LNCaP clone FGC (cell line): Measurements from ENCODE around the gene FLNB.

Source experiments
- DNase-seq: peaks from one replicate; pipeline ENCODE4 v3.0.0-alpha.2; 2011; ENCODE audit warnings: low read depth
- H3K4me3 ChIP-seq: 2 replicates; pipeline ENCODE4 v1.5.1; 2011; ENCODE audit warnings: mild to moderate bottlenecking, low read depth, low read length, control low read depth
- TF ChIP-seq, protein P1 (sequence below): IDR thresholded peaks from 2 replicates; pipeline ENCODE4 v1.5.1; 2012; ENCODE audit warnings: mild to moderate bottlenecking; ENCODE audit not compliant: control insufficient read depth, insufficient read depth; ENCODE audit errors: extremely low read depth

The FLNB gene

DNA sequence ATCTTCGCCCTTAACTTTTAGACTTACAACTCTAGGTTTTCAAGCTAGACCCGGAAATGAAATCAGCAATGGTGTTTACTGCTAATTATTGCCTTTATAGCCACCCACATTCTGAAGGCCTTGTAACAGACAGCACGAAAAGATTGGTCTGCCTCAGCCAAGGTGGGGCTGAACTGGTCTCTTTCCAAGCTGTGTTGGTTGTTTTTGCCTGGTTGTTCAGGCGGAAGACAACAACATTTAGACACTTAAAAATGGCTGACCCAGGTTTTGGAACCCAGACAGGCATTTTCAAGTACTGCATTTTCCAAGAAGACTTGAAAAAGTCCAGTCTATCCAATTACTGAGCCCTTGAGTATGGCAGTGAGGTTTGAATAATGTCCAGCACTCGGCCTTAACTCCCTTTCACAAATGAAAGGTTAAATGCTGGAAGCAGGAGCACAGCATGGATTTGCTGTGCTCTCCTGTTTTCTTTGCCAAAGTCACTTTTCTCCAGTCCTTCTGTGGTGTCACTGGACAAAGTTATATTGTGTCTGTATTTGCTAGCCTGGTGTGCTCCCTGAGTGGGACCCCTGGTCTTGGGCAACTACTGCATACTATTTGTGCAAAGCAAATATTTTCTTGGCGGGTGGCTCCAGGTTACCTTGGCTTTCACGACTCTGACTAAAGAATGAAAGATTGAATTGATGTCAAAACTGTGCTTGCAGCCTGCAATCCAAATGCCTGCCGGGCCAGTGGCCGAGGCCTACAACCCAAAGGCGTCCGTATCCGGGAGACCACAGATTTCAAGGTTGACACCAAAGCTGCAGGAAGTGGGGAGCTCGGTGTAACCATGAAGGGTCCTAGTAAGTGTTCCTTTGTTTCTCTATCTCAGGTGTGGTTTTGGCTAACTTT is 93.5 kb downstream of the FLNB start:
- H3K4me3 ChIP-seq = no peak overlapping the region
- TF ChIP-seq, protein P1, sequence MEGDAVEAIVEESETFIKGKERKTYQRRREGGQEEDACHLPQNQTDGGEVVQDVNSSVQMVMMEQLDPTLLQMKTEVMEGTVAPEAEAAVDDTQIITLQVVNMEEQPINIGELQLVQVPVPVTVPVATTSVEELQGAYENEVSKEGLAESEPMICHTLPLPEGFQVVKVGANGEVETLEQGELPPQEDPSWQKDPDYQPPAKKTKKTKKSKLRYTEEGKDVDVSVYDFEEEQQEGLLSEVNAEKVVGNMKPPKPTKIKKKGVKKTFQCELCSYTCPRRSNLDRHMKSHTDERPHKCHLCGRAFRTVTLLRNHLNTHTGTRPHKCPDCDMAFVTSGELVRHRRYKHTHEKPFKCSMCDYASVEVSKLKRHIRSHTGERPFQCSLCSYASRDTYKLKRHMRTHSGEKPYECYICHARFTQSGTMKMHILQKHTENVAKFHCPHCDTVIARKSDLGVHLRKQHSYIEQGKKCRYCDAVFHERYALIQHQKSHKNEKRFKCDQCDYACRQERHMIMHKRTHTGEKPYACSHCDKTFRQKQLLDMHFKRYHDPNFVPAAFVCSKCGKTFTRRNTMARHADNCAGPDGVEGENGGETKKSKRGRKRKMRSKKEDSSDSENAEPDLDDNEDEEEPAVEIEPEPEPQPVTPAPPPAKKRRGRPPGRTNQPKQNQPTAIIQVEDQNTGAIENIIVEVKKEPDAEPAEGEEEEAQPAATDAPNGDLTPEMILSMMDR = no peak
- peak; percentile 59 for DNase-seq

DNA sequence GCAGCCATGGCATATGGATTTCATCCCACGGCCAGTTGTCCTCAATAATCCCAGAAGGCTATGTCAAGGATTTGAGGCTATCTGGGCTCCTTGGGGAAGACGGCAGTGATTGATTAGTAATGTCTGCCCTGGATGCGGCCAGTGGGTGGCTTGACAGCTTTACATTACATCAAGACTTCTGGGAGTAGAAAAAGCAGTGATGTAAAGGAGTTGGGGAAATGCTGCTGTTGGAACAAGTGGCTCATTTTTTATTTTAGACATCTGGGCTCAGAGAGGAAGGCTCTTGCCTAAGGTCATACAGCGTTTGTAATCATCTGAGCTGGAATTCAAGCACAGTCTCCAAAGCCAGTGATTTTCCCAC is 94.1 kb downstream of the FLNB start:
- no peak overlapping the region for H3K4me3 ChIP-seq
- TF ChIP-seq, protein P1 = no peak
- DNase-seq = no peak

DNA sequence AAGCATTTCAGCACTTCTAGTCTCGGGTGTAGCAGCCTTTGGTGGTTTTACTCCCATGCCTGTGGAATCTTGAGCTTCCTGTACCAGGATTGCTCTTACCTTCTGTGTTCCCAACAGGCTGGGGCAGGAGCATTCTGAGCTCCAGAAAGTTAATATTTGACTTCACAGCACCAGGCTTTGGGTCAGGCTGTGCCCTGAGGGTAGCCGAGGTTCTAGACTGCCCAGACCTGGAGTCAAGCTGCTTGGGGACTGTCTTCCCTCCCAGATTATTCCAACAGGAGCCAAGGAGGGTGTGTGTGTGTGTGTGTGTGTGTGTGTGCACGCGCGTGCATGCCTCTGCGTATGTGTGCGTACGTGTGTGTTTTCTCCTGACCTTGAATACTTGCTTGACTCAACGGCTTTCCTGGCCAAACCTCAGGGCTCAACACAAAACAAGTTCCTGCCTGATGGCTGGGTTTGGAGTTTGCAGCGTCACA is 94.8 kb downstream of the FLNB start:
- no peak for DNase-seq
- H3K4me3 ChIP-seq = no peak overlapping the region
- TF ChIP-seq, protein P1 = no peak

DNA sequence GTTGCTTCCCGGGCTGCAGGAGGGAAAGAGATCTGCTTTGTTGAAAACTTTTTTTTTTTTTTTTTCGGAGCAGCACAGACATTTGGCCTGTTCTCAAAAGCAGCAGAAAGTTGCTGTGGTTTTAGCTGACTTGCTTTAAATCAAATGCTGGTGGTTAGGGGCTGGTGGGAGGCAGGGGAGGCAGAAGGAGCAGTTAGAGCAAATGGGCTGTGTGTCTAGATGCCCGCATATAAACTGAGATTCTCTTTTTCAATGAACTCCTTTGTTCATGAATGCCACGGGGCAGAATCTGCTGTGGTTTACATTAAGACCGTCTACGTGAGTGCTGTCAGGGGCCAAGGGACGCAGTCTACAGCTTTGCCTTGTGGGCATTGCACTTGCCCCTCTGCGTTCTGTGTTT is 95.9 kb downstream of the FLNB start:
- TF ChIP-seq, protein P1 = no peak
- H3K4me3 ChIP-seq = no peak overlapping the region
- no peak for DNase-seq

DNA sequence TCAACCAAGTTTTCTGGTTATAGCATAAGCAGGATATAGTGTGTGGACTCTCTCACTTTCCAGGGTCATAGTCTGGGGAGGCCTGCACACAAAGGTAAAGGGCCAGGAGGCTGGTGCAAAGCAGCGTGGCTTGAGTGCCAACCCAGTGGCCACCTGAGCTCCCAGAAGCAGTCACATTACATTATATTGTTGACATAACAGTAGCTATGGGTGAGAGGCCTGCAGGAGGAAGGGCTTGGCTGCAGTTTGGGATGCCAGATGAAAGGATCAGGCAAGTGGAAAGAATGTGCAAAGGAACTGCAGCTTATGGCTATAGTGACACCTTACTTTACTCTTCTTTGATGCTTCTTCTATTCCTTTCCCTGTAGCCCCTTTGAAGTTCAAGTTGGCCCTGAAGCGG is 96.5 kb downstream of the FLNB start:
- TF ChIP-seq, protein P1 = no peak
- DNase-seq = no peak
- no peak overlapping the region for H3K4me3 ChIP-seq

DNA sequence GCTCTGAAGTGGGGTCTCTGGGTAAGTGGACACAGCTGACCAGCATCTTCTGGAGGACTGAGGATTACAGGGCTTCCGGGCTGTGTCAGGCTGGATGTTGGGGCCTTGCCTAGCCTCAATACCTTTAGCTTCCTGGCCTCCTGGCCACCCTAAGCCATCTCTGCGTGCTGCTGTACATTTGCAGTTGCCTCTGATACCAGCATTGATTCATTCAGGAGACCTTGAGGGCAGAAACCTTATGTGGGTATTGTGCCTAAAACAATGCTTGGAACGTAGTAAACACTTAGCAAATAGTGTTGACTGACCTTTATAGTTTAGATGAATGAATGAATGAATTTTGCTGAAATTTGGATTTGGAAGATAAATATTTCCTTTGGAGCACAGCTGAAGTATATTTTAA is 97.0 kb downstream of the FLNB start:
- TF ChIP-seq, protein P1 = no peak

DNA sequence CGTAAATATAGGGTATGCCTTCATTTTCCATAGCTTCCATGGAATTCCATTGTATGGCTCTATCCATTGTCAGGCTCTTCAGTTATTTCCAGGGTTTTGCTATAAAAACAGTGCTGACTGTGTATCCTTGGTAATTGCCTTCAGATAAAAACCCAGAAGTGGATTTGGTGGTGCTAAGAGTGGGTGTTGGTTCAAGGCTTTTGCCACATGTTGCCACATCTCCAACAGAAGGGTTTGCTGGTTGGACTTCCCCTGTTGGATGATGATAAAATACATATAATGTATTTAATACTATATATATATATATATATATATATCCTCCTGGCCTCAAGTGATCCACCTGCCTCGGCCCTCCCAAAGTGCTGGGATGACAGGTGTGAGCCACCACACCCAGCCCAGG is 97.8 kb downstream of the FLNB start:
- no peak overlapping the region for H3K4me3 ChIP-seq
- TF ChIP-seq, protein P1 = no peak
- DNase-seq = no peak

More for the DNA sequence above, 97.0 kb downstream of the FLNB start:
- no peak overlapping the region for H3K4me3 ChIP-seq
- DNase-seq = no peak
